GM21367 (cell line): ENCODE measurements around the gene FCGR1A.
"Not testable (repeated sequence)": the region's sequence is repeated elsewhere in the genome, so short reads cannot be mapped to it uniquely, and the experiment has no call there.

ENCODE experiments used
- ATAC-seq: cut with Tn5 transposase; IDR thresholded peaks from one replicate; pipeline ENCODE4 v1.9.1; 2021; ENCODE audit not compliant: unreplicated experiment

FCGR1A gene

GRCh38 chr1:149775510-149776147 is 6.9 kb upstream of the FCGR1A start:
- ATAC-seq, result not testable (repeated sequence)

- ATAC-seq, result not testable (repeated sequence)
Observed at GRCh38 chr1:149777084-149777483, 5.4 kb upstream of the FCGR1A start.

- ATAC-seq, result not testable (repeated sequence)
Observed at GRCh38 chr1:149778313-149778712, 4.2 kb upstream of the FCGR1A start.

GRCh38 chr1:149781413-149781984 is 995 bp upstream of the FCGR1A start:
- ATAC-seq, result not testable (repeated sequence)

GRCh38 chr1:149783289-149783688 is 795 bp downstream of the FCGR1A start:
- ATAC-seq, result not testable (repeated sequence)

GRCh38 chr1:149783868-149784267 is 1.4 kb downstream of the FCGR1A start:
- not testable (repeated sequence) for ATAC-seq

- not testable (repeated sequence) for ATAC-seq
Observed at GRCh38 chr1:149787688-149788451, 5.4 kb downstream of the FCGR1A start.

GRCh38 chr1:149792502-149792901 is 10.0 kb downstream of the FCGR1A start:
- peak; percentile 40 for ATAC-seq

- ATAC-seq, result peak; percentile 79
Observed at GRCh38 chr1:149792912-149793515, 10.5 kb downstream of the FCGR1A start.

- not testable (repeated sequence) for ATAC-seq
Observed at GRCh38 chr1:149793885-149794284, 11.4 kb downstream of the FCGR1A start.

- ATAC-seq, result not testable (repeated sequence)
Observed at GRCh38 chr1:149801628-149802027, 19.1 kb downstream of the FCGR1A start.

GRCh38 chr1:149804417-149805080 is 22.1 kb downstream of the FCGR1A start:
- ATAC-seq, result not testable (repeated sequence)

GRCh38 chr1:149810697-149811405 is 28.4 kb downstream of the FCGR1A start:
- not testable (repeated sequence) for ATAC-seq

GRCh38 chr1:149811514-149811889 is 29.0 kb downstream of the FCGR1A start:
- ATAC-seq, result not testable (repeated sequence)

GRCh38 chr1:149811890-149812829 is 29.7 kb downstream of the FCGR1A start:
- ATAC-seq, result peak; percentile 77

- peak; percentile 28 for ATAC-seq
Observed at GRCh38 chr1:149812893-149813801, 30.7 kb downstream of the FCGR1A start.

- ATAC-seq, result not testable (repeated sequence)
Observed at GRCh38 chr1:149820387-149820786, 37.9 kb downstream of the FCGR1A start.

GRCh38 chr1:149826555-149826954 is 44.1 kb downstream of the FCGR1A start:
- not testable (repeated sequence) for ATAC-seq
